CD4-positive, alpha-beta T cell treated with Interferon gamma for 1 hour (primary cell): Measurements from ENCODE around the gene PRKN.

Experiments used
- DNase-seq: peaks from one replicate; pipeline ENCODE4 v3.0.0-alpha.2; 2020

The PRKN gene

GRCh38 chr6:161676586-161676985 is 1051.0 kb downstream of the PRKN start:
- DNase-seq = no peak

DNA sequence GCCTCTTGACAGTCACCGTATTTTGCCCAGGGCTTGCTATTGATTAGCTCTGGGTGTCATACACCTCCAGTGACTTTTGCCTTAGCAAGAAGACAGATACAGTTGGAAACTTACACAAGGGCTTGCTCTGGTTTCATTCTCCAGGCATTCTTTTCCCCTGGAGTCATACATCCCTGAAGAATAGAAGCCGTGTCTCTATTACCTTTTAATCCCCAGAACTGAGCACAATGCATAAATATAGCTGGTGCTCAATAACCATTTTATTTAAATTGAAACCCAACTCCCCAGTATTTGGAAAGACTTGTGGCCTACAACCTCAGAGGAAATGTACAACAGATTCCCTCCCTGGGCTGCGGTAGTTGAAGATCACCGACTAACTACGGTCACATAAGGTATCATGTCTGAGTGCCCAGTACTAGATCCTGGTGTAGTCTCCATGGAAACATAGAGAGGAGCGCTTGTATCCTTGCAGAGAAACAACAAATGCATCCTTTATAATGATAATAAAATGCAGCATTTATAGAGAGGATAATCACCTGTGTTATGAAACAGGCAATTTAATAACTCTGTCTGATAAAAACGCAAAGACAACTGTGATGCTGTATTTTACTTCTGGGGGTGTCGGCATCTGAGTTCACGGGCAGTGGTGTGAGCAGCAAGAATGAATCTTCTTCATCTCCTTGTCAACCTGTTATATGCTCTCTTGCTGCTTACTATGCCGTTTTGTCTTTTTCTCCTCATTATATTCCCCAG is 1052.5 kb downstream of the PRKN start:
- no peak for DNase-seq

- DNase-seq = no peak
Observed at GRCh38 chr6:161673026-161673425, 1054.5 kb downstream of the PRKN start.

- no peak for DNase-seq
Observed at GRCh38 chr6:161671117-161671516, 1056.4 kb downstream of the PRKN start.

DNA sequence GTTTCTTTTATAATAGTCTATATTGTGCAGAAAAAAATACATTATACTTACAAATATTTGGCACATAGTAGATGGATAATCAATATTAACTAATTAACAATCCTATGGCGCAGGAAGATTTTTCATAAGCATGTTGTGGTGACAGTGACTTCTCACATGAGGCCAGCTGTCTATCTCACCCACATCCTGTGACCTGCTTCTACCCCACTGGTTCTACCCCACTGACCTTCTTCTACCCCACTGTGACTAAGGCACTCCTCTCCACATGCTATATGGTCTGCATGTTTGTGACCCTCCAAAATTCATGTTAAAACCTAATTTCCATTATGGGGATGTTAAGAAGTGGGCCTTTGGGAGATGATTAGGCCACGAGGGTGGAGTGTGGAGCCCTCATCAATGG is 1058.9 kb downstream of the PRKN start:
- no peak for DNase-seq

GRCh38 chr6:161667957-161668356 is 1059.6 kb downstream of the PRKN start:
- DNase-seq = no peak

DNA sequence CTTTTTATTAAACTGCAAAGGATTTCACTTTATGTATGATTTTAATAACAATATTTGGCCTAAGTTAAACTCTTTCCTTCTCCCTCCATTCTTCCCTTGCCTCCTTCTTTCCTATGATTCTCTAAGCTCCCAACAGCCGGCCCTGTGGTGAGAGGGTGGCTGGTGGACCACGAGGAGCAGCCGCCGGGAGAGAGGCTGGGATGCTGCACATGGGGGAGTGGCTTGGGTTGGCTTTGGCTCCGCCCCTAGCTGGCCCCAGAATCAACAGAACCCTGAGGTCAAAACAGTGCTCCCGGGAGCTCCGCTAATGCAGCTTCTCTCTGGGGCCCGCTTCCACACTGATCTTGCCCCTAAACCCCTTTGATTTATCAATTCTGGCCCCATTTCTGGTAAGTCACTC is 1063.9 kb downstream of the PRKN start:
- DNase-seq = no peak

DNA sequence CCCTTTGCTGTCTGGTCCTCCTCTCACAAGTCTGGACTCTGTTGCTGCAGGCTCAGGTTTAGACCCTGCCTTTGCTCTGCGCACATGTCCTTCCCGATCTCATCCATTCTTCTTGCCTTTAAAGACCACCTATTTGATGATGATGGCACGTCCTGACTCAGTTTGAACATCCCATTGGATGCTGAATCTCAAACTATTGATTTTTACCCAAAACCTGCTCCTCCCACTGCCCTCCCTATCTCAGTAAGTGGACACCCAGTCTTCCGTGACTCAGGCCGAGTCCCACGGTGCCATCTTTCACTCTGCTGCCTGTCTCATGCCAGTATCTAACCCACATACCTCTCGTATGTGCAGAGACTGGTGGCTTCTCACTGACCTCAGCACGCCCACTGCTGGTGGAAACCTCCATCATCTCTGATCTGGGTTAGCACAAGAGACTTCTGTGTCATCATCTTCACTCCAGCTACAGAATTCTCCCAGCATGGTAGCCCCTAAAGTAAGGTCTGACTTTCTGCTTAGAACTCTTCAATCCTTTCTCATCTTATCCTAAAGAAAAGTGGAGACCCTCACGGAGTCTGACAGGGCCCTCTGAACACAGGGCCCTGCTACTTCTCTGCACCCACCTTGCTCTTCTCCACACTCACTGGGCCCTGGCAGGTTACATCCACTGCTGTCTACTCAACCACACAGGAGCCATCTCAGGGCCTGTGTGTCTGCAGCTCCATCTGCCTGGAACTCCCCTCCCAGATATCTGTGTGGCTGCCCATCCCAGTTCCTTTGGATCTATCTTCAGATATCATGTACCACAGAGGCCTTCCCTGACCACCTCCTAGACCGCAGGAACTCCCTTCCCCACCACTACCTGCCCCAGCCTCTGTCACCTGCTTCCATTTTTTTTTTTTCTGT is 1066.6 kb downstream of the PRKN start:
- no peak for DNase-seq

DNA sequence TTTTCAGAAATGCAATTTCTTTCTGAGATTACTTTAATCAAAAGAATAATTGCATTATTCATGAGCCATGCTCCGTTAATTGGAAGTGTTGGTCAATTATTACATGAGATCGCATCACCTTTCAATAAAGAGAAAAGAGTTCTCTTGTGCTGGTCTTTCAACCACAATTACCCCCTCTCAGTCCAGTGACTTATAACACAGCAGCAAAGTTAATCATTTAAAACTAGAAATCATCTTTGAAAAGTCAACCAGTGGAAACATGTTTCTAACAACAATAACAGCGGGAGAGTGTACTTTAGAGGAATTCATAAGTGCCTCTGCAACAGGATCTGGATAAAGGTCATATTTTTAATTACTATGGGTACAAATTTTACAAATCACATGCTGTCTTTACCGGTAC is 1069.4 kb downstream of the PRKN start:
- no peak for DNase-seq

GRCh38 chr6:161654209-161654608 is 1073.4 kb downstream of the PRKN start:
- no peak for DNase-seq

GRCh38 chr6:161651949-161652348 is 1075.6 kb downstream of the PRKN start:
- no peak for DNase-seq

- DNase-seq = no peak
Observed at GRCh38 chr6:161649841-161650240, 1077.7 kb downstream of the PRKN start.

DNA sequence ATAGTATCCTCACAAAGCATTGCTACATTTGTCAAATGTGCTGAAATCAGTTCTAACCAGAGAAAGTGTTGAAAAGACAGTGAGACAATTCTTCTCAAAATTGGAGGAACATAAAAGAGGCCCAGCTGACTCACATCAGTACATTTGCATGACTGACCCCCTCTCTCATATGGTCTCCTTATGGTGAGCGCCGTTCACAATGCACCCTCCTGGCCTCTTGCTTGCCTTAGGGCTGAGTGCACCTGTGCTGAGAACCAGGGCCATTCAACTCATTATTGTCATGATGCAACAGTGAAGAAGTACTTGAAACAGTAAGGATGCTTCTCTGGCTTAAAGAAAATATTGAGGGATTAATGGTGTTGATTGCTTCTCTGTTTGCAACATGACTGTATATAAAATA is 1078.5 kb downstream of the PRKN start:
- DNase-seq = no peak

- DNase-seq = no peak
Observed at GRCh38 chr6:161647234-161647633, 1080.3 kb downstream of the PRKN start.

- DNase-seq = no peak
Observed at GRCh38 chr6:161644521-161644920, 1083.0 kb downstream of the PRKN start.

- DNase-seq = no peak
Observed at GRCh38 chr6:161641175-161641574, 1086.4 kb downstream of the PRKN start.

DNA sequence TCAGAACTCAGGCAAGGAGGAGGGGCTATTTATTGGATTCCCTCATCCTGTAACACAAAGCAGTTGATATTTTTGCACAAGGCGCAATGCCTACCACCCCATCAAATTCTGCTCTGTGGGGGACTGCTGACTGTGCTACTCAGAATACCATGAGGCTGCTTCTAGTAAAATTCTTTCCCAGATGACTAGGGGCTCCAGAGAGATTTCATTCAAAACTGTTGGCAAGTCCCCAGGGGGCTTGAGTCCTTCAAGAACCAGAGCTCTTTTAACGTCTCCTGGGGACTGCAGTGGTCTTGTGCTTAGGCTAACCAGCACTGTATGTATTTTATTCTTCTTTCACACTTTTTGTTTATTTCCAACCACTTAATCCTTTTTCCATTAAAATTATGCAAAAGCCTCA is 1087.8 kb downstream of the PRKN start:
- no peak for DNase-seq

DNA sequence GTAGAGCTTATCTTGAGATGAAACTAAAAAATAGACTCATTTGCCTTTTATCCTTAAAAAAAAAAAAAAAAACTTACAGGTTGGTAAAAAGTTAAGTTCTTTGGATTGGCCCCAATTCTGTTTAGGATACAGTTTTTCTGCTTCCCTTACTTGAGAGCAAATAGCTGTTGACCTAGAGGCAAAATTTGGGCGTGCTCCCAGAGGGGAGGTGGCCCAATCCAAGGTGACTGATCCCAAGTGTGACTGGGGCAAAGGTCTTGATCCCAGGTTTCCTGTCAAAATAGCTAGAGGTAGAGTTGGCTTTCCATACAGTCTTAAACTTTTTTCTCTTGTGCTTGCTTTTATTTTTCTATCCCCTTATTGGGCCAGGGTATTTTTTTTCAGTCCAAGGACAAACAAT is 1089.9 kb downstream of the PRKN start:
- DNase-seq = no peak

- no peak for DNase-seq
Observed at GRCh38 chr6:161636882-161637430, 1090.6 kb downstream of the PRKN start.

GRCh38 chr6:161635975-161636374 is 1091.6 kb downstream of the PRKN start:
- no peak for DNase-seq

- no peak for DNase-seq
Observed at GRCh38 chr6:161634916-161635315, 1092.7 kb downstream of the PRKN start.

DNA sequence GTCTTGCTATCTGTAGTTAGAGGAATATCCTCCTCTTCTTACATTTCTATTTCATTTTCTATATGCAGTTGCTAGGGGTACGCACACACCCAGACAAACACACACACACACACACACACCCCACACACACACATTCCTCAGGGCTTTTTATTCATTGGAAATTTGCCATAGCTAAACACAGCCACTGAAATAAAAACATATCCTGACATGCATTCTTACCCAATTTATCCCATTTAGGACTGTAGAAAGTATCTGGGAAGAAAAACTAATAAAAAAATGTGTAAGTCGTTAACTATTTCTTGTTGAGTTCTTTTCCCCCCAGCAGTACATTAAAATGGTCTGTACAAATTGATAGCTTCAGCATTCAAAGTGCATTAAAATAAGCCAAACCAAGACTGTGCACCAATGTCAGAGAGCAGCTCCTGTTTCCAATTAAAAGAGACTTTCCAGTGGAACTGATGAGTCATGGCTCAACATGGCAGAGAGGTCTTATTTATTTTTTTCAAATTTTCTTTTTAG is 1095.8 kb downstream of the PRKN start:
- DNase-seq = no peak

DNA sequence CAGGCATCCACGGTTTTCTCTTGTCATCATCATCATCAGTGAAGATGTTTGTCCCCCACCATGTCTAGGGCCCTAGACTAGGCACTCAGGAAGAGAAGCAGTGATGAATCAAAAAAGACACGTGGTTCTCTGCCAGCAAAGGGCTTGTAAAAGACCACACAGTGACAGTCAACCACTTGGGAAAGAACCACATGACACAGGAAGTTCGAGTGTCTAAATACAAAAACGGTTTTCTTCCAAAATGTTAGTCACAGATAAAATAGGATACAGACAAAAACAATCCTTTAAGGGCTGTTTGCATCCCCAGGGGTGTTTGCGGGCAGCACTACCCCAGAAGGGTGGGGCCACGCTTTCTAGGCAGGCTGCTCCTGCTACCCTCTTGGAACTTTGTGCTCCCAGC is 1096.9 kb downstream of the PRKN start:
- DNase-seq = no peak
